GM19193 (cell line): ENCODE measurements around the gene FAM170B.

Experiments
- POLR2A ChIP-seq: IDR thresholded peaks from 4 replicates; pipeline ENCODE4 v1.6.1; 2011; ENCODE audit not compliant: insufficient read depth, insufficient read length; ENCODE audit errors: extremely low read depth

The FAM170B gene

DNA sequence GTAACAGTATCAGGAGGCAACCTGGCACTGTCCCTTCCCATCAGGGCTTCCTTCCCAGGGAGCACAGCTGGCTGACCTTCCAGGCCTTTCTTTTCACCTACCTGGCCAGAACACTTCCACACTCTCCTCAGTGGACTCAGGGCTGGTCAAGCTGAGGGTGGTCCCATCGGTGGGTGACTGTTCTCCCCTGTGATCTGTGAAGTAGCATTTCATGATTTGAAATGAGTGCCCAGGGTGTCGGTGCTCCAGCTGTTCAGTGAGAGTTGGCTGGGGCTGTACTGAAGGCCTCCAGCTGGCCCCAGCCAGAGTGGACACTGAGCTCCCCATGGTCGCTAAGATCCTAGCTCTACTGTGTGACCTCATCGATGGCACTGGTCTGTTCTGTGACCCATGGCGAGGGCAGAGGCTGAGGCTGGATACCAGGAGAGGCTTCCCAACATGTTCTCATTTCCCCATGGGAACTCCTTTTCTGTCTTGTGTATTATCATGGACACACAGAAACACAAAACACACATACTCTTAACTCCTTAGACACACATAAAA is at the start of gene FAM170B:
Gene FAM170B (minus strand): TSS at position 316 of the 543 bp plus-strand sequence. CDS start 103 bp downstream, at position 213.
- no peak for TF ChIP-seq POLR2A

DNA sequence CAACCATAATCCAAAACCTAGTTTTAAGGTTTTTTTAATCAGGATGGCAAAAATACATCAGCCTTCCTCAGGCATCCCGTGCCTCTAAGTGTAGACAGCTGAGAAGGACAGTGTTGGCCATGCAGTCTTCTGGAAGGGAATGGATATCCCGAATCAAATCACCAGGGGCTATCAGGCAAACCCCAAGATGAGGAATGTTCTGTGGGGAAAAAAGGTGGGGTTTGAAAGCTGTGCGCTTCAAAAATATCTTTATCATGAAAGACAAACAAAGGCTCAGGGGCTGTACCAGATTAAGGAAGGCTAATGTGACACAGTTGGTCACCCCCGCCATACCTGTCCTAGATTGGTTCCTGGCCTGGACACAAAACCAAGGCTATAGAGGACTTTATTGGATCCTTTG is 49.0 kb upstream of the FAM170B start:
- TF ChIP-seq POLR2A, result no peak

DNA sequence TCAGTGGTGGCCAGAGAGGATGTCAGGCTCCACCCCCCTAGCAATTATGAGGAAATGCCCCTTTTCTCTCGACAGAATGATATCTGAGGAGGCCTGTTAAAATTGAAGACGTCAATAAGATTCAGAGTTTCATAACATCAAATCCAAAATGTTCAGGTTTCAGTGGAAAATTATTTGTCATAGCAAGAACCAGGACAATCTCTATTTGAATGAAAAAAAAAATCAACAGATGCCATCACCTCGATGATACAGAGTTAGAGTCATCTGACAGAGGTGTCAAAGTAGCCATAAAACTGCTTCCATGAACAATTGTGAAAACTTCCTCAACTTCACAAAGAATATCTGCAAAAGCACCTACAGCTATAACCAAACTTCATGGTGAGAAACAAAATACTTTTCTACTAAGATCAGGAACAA is 46.6 kb upstream of the FAM170B start:
- no peak for TF ChIP-seq POLR2A

DNA sequence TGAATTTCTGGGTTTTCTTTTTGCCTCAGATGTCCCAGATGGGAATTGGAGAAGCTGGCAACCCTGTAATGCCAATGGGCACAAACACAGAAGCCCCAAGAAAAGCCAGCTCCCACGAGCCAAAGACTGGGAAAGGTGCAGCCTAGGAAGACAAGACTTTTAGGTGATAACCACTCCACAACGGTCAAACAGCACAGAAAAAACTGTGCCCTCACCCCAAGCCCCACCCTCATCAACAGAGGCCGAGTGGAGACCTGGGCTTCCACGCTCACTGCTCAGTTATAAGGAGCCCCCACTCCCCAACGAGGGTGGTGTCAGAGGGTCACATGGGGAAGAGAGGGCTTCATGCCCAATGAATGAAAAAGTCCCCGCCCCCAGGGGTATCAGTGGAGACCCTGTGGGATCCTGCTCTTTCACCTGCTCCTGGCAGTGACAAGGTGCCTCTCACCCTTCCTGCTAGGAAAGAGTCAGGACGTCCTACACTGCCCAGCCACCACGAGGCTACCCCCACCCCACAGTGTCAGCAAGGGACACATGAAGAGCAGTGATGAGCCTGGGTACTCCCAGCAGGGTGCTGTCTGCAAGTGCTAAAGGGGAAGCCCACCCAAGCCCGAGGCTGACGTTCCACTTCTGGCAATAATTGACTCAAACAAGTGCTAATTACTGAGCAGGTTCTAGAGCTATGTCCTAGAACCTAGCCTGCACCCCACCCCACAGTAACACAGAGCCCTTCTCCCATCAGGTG is 46.0 kb upstream of the FAM170B start:
- no peak for TF ChIP-seq POLR2A

DNA sequence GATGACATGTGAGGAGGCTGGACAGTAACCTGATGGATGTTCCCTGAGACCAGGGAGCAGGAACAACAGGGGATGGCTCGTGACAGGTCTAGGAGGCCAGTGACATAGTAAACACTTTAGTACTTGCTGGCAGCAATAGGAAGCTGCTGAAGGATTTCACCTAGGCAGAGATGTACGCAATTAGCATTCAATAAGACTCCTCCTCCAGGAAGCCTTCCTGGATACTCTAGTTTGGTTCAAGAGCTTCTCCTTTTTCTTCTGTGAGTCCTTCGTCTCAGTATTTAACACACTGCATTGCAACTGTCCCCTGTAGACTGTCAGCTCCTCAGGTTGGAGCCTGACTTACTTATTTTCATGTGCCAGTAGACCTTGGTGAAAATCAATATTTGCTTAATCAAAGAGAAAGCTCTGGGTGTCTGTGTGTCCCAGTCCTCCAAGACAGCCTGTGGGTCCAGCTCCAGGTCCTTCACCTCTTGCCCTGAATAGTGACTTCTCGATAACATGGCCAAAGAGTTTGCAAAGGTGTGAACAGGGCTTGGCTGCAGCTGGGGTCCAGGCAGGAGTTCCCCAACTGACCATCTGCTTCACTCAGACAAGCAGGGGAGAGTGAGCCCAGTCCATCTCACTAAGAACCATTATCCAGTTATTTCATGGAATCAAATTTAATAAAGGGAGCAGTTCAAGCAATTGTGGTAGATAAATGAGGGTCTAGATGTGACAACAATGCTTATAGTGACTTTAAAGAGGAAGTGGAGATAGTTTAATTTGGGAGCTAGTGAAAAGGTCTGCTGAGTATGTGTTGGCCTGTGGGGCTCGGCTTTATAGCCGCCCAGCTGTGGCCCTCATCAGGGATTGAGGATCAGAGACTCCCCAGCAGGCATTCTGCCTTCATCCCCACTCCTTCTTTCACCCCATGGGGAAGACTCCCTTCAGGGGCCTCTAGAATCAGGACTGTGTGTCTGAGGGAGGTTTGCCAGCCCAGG is 45.0 kb upstream of the FAM170B start:
- TF ChIP-seq POLR2A, result no peak

DNA sequence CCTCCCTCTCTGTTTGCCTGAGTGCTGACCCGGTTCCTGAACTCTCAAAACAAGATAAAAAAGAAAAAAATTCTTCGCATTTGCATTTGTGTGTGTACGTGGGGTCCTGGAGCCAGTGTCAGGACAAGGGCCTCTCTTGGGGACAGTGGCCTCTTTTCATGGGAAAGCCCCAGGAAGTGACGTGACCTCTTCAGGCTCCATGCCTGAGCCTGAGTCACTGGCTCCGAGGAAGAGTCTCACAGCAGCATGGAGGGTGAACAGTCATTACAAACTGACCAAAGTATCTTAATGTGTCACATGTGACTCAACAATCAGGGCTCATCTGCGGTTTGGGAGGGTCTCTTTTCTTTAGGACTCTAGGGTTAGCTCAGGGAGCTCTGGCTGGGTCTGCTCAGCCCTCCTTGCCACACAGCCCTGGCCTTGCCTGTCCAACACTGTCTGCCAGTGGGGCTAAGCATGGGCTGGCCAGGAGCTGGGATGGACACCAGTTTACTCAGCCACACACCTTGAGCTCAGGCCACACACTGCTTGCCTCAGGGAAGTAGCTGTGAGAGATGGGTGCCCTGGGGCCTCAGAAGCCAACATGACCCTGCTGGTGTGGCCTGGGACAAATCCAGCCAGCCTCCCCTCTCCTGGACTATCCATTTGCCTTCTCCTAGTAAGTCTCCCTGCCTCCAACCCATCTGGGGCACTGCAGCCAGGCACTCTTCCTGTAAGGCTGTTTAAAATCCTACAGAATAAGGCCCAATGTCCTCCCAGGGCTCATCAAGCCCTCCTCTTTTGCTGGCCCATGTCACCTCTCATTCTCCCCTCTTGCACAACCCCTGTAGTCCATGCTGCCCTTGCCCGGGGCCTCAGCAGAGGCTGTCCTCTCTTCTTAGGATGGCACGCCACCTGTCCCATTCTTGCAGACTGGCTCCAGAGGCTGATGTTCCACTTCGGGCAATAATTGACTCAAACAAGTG is 43.9 kb upstream of the FAM170B start:
- TF ChIP-seq POLR2A, result no peak

DNA sequence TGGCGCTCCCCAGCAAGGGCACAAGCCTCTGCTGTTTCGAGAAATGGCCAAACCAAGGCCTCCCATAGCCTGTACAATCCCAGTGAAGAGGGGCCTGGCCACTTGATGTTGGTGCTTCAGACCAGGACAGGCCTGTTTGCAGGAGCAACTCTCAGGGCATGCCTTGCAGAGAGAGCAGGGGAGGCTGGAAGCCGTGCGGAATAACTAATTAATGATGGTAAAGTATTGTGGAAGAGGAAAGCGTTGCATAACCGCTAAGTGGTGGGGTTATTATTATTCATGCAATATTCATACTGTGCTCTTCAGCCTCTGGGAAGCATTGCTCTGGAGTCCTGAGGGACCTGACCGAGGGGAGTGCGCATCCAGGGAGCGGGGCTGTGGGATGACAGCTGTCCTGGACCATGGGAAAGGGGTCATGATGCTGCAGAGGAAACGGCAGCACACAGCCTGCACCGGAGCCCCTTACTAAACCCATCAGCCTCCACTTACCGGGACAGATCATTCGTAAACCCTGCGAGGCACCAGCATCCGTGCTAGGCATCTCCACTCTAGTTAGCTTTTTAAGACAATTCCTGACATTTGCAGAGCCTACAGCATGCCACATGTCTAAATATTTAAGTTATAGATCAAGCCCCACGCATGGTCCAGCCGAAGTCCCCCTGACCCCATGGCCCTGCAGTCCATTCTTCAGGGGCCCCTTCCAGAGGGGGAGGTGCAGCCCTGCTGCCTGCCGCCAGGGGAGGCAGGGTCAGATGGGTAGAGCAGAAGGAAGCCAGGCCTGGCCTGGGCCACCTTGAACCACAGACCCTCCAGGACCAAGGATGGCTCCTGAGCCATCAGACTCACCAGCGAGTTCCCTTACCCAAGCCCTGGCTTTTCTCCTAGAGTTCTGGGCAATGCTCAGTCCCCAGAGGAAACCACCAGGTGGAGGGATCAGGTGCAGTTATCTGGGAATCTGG is 42.8 kb upstream of the FAM170B start:
- no peak for TF ChIP-seq POLR2A

DNA sequence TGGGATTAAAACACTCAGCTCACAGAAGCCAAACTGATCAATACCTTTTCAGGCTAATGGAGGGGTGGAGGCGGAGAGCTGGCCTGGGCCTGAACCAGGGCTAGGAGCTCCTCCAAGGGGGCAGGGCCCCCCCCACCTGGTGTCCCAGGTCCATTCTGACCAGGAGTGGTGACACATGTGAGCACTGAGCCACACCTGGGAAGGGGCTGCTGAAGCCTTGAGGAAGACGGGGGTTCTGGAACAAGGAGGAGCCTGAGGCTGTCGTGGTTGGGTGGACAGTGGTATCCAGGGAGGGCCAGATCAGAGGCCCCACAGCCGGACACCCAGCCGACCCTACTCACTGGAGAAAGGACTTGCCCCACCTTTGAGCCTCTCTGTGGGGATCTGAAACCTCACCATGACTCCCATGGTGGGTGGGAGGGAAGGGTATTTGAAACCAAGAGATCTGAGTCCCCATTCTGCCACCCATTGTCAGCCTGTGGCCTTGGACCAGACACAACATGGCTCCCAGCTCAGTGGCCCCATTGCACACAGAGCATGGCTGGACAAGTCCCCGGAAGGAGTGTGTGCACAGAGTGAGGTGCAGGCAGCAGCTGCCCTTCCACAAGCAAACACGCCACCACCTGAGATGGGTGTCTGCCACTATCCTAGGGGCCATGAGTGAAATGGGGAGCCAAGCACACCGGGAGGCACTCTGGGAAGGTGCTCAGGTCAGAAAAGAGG is 41.9 kb upstream of the FAM170B start:
- no peak for TF ChIP-seq POLR2A

DNA sequence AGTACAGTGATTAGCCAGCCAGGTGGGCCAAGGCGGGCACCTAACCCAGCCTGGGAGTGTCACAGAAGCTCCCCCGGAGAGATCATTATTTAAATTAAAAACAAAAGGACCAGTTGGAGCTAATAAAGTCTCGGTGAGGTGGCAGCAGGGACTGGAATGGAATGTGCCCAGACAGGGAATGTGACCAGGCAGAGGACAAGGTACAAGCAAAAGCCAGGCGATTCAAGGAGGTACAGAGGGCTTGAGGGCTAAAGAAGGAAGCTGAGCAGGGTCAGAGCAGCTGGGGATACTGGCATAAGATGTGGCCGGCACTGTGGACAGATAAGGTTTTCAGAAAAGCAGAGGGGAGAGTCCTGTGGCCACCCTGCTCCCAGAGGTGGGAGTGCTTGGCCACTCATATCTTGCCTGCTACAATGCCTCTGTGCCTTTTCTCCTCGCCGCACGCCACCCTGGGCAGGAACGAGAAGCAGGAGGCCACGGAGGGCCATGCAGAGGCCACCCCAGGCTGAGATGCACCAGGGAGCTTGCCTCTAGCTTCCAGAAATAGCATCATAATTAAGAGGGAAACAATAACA is 41.2 kb upstream of the FAM170B start:
- TF ChIP-seq POLR2A, result no peak

DNA sequence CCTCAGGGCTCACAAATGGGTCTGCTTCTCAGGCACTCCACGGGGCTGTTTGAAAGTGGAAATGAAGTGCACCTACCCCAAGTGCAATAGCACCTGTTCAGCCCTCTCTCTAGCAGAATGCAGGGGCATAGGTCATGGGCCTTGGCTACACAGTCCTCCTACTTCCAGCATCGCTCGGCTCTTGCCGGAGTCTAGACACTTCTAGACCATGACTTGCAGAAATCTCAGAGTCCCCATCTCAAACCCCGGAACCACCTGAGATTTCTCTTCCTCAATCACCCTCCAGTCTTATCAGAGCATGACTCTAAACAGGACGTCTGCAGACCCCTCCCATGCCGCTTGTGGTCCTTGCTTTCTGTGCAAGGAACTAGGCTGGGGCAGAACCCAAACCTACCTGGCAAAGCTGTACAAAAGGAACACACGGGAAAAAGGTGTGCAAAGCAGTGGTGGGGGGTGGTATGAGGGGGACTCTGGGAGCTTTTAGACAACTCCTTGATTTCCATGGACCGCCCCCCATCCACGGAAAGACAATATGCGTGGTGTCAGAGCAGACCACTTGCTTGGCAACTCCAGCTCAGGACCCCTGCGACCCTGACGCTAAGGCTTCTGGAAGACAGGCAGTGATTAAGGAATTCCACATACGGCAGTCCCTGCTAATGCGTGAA is 40.6 kb upstream of the FAM170B start:
- no peak for TF ChIP-seq POLR2A

DNA sequence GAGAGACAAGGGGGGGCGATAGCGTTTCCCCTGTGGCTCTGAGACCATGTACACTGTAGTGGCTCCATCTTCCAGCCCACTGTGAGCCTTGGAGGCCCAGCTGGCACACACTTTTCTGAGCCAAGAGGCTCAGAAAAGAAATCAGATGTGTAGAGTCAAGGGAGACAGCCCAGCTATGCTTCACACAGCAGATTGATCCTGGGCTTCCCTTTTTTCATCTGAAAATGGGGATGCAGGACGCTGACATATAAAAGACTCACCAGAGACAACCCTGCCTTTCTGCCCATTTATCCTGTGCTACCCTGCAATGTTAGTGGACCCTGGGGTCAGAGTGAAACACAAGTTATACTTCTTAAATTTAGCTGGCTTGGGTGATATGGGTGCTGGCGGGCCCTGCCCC is 40.0 kb upstream of the FAM170B start:
- TF ChIP-seq POLR2A, result no peak
